Measurements from ENCODE around the gene GORASP1.

Gene GORASP1

GRCh38 chr3:39147711-39148434, 40.4 kb upstream of the GORASP1 start:
- Histone ChIP-seq H3K9ac (ENCODE audit: low read length) (peak overlapping the region; percentile 15), H3K36me3 (ENCODE audit: insufficient read depth, low read length) (peaks cover 34% of the 10 kb centered on the region), H3K27me3 (ENCODE audit: control insufficient read depth in 1 of 2, insufficient read depth in 2 of 2, low read length in 2 of 2) (no peaks in the 10 kb centered on the region), H3K4me1 (ENCODE audit: insufficient read depth, low read length) (peaks cover 67% of the 10 kb centered on the region), H3K9me3 (ENCODE audit: low read length) (no peaks in the 10 kb centered on the region), H3K4me3 (ENCODE audit: low read depth in 1 of 2, low read length in 2 of 2) (peak overlapping the region; percentile 20 to 43), H3K27ac (ENCODE audit: low read depth, low read length) (peak overlapping the region; percentile 80)

- peak overlapping the region; percentile 80 for H3K27ac ChIP-seq (ENCODE audit: low read depth, low read length)
- H3K36me3 ChIP-seq (ENCODE audit: insufficient read depth, low read length): peaks cover 44% of the 10 kb centered on the region
- H3K9ac ChIP-seq (ENCODE audit: low read length): peak overlapping the region; percentile 15
- no peaks in the 10 kb centered on the region for H3K27me3 ChIP-seq (ENCODE audit: control insufficient read depth in 1 of 2, insufficient read depth in 2 of 2, low read length in 2 of 2)
- peaks cover 65% of the 10 kb centered on the region for H3K4me1 ChIP-seq (ENCODE audit: insufficient read depth, low read length)
- H3K9me3 ChIP-seq (ENCODE audit: low read length): no peaks in the 10 kb centered on the region
- H3K4me3 ChIP-seq (ENCODE audit: low read depth in 1 of 2, low read length in 2 of 2): peak overlapping the region; percentile 20 to 43
Observed at GRCh38 chr3:39146611-39147591, 39.5 kb upstream of the GORASP1 start.

GRCh38 chr3:39146083-39146501, 38.7 kb upstream of the GORASP1 start:
- H3K9ac ChIP-seq (ENCODE audit: low read length): peak overlapping the region; percentile 15
- H3K36me3 ChIP-seq (ENCODE audit: insufficient read depth, low read length): peaks cover 50% of the 10 kb centered on the region
- H3K4me3 ChIP-seq (ENCODE audit: low read depth in 1 of 2, low read length in 2 of 2): no peak overlapping the region
- H3K9me3 ChIP-seq (ENCODE audit: low read length): no peaks in the 10 kb centered on the region
- peak overlapping the region; percentile 80 for H3K27ac ChIP-seq (ENCODE audit: low read depth, low read length)
- peaks cover 64% of the 10 kb centered on the region for H3K4me1 ChIP-seq (ENCODE audit: insufficient read depth, low read length)
- H3K27me3 ChIP-seq (ENCODE audit: control insufficient read depth in 1 of 2, insufficient read depth in 2 of 2, low read length in 2 of 2): no peaks in the 10 kb centered on the region

- Histone ChIP-seq H3K4me3 (ENCODE audit: low read depth in 1 of 2, low read length in 2 of 2) (no peak overlapping the region), H3K27ac (ENCODE audit: low read depth, low read length) (no peak overlapping the region), H3K9ac (ENCODE audit: low read length) (no peak overlapping the region), H3K9me3 (ENCODE audit: low read length) (no peaks in the 10 kb centered on the region), H3K4me1 (ENCODE audit: insufficient read depth, low read length) (peaks cover 62% of the 10 kb centered on the region), H3K36me3 (ENCODE audit: insufficient read depth, low read length) (peaks cover 50% of the 10 kb centered on the region), H3K27me3 (ENCODE audit: control insufficient read depth in 1 of 2, insufficient read depth in 2 of 2, low read length in 2 of 2) (no peaks in the 10 kb centered on the region)
Observed at GRCh38 chr3:39144748-39145380, 37.4 kb upstream of the GORASP1 start.

- H3K4me3 ChIP-seq (ENCODE audit: low read depth in 1 of 2, low read length in 2 of 2): no peak overlapping the region
- H3K27ac ChIP-seq (ENCODE audit: low read depth, low read length): no peak overlapping the region
- no peak overlapping the region for H3K9ac ChIP-seq (ENCODE audit: low read length)
- H3K36me3 ChIP-seq (ENCODE audit: insufficient read depth, low read length): peaks cover 50% of the 10 kb centered on the region
- H3K27me3 ChIP-seq (ENCODE audit: control insufficient read depth in 1 of 2, insufficient read depth in 2 of 2, low read length in 2 of 2): no peaks in the 10 kb centered on the region
- no peaks in the 10 kb centered on the region for H3K9me3 ChIP-seq (ENCODE audit: low read length)
- peaks cover 62% of the 10 kb centered on the region for H3K4me1 ChIP-seq (ENCODE audit: insufficient read depth, low read length)
Observed at GRCh38 chr3:39144095-39144747, 36.8 kb upstream of the GORASP1 start.

GRCh38 chr3:39143051-39143885, 35.8 kb upstream of the GORASP1 start:
- Histone ChIP-seq H3K27me3 (ENCODE audit: control insufficient read depth in 1 of 2, insufficient read depth in 2 of 2, low read length in 2 of 2) (no peaks in the 10 kb centered on the region), H3K9me3 (ENCODE audit: low read length) (no peaks in the 10 kb centered on the region), H3K4me3 (ENCODE audit: low read depth in 1 of 2, low read length in 2 of 2) (no peak overlapping the region), H3K9ac (ENCODE audit: low read length) (no peak overlapping the region), H3K4me1 (ENCODE audit: insufficient read depth, low read length) (peaks cover 60% of the 10 kb centered on the region), H3K27ac (ENCODE audit: low read depth, low read length) (no peak overlapping the region), H3K36me3 (ENCODE audit: insufficient read depth, low read length) (peaks cover 50% of the 10 kb centered on the region)

GRCh38 chr3:39142067-39142466, 34.6 kb upstream of the GORASP1 start:
- peaks cover 50% of the 10 kb centered on the region for H3K36me3 ChIP-seq (ENCODE audit: insufficient read depth, low read length)
- H3K9ac ChIP-seq (ENCODE audit: low read length): no peak overlapping the region
- H3K4me3 ChIP-seq (ENCODE audit: low read depth in 1 of 2, low read length in 2 of 2): no peak overlapping the region
- H3K27me3 ChIP-seq (ENCODE audit: control insufficient read depth in 1 of 2, insufficient read depth in 2 of 2, low read length in 2 of 2): no peaks in the 10 kb centered on the region
- H3K27ac ChIP-seq (ENCODE audit: low read depth, low read length): no peak overlapping the region
- H3K4me1 ChIP-seq (ENCODE audit: insufficient read depth, low read length): peaks cover 48% of the 10 kb centered on the region
- H3K9me3 ChIP-seq (ENCODE audit: low read length): no peaks in the 10 kb centered on the region

GRCh38 chr3:39141171-39141995, 34.0 kb upstream of the GORASP1 start:
- H3K4me1 ChIP-seq (ENCODE audit: insufficient read depth, low read length): peaks cover 41% of the 10 kb centered on the region

GRCh38 chr3:39140341-39140971, 33.0 kb upstream of the GORASP1 start:
- Histone ChIP-seq H3K9ac (ENCODE audit: low read length) (no peak overlapping the region), H3K36me3 (ENCODE audit: insufficient read depth, low read length) (peaks cover 41% of the 10 kb centered on the region), H3K4me1 (ENCODE audit: insufficient read depth, low read length) (peaks cover 32% of the 10 kb centered on the region), H3K9me3 (ENCODE audit: low read length) (no peaks in the 10 kb centered on the region), H3K27ac (ENCODE audit: low read depth, low read length) (no peak overlapping the region), H3K4me3 (ENCODE audit: low read depth in 1 of 2, low read length in 2 of 2) (no peak overlapping the region), H3K27me3 (ENCODE audit: control insufficient read depth in 1 of 2, insufficient read depth in 2 of 2, low read length in 2 of 2) (no peaks in the 10 kb centered on the region)

More at GRCh38 chr3:39141171-39141995, 34.0 kb upstream of the GORASP1 start:
- Histone ChIP-seq H3K36me3 (ENCODE audit: insufficient read depth, low read length) (peaks cover 50% of the 10 kb centered on the region), H3K27me3 (ENCODE audit: control insufficient read depth in 1 of 2, insufficient read depth in 2 of 2, low read length in 2 of 2) (no peaks in the 10 kb centered on the region), H3K9me3 (ENCODE audit: low read length) (no peaks in the 10 kb centered on the region), H3K4me3 (ENCODE audit: low read depth in 1 of 2, low read length in 2 of 2) (no peak overlapping the region), H3K9ac (ENCODE audit: low read length) (no peak overlapping the region), H3K27ac (ENCODE audit: low read depth, low read length) (no peak overlapping the region)

Measured in muscle layer of colon (tissue), 2 donors.